Testis (tissue), 2 donors: Measurements from ENCODE around the gene SPRR1A.

Experiments
- CTCF ChIP-seq, 3 experiments: fragments of 450-650 bp in 2 of 3; fragments of 200-600 bp in 1 of 3; sonication (generic) in 1 of 3; IDR thresholded peaks; one replicate each; pipeline ENCODE4 v1.5.1; 2016 to 2019; ENCODE audit warnings: antibody characterized with exemption in 3 of 3, mild to moderate bottlenecking in 2 of 3, moderate library complexity in 1 of 3
- POLR2A ChIP-seq: fragments of 450-650 bp; IDR thresholded peaks from one replicate; pipeline ENCODE4 v1.6.1; 2017; ENCODE audit warnings: antibody characterized with exemption, mild to moderate bottlenecking, moderate library complexity

DNA sequence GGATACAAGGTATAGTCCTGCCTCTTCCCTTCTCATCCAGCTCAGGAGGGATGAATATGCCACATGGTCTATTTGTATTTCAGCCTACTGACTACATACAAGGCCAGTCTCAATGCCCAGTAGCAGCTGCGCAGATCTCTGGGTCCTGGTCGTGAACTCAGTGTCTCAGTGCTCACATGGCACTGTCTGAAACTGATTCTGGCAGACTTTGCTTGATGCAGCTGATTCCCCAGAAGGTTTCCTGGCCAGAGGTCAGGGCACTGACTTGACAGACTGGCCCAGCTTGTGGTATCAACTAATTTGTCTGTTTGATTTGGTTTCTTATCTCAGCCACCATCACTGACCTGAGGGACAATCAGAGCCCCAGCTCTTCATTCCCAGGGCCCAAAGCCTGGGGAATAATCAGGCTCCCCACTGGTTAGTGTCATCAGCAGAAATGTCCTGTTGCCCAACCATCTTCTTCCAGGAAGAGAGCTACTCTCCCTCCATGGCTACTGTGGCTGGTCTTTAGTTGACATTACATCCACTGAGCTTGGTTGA, 20.9 kb upstream of the SPRR1A start:
- TF ChIP-seq CTCF (IDR thresholded peaks at IDR 0.05) (no peak), POLR2A (no peak)
